GM12801 (cell line): ENCODE data around the gene TXNRD2.

Experiments
- CTCF ChIP-seq: IDR thresholded peaks from one replicate; pipeline ENCODE4 v1.5.1; 2011; ENCODE audit warnings: control low read depth; ENCODE audit not compliant: insufficient read length; ENCODE audit errors: extremely low read depth

TXNRD2 gene

GRCh38 chr22:19923914-19924513, 17.6 kb downstream of the TXNRD2 start:
- TF ChIP-seq CTCF: no peak

GRCh38 chr22:19921544-19922081, 20.0 kb downstream of the TXNRD2 start:
- no peak for TF ChIP-seq CTCF

DNA sequence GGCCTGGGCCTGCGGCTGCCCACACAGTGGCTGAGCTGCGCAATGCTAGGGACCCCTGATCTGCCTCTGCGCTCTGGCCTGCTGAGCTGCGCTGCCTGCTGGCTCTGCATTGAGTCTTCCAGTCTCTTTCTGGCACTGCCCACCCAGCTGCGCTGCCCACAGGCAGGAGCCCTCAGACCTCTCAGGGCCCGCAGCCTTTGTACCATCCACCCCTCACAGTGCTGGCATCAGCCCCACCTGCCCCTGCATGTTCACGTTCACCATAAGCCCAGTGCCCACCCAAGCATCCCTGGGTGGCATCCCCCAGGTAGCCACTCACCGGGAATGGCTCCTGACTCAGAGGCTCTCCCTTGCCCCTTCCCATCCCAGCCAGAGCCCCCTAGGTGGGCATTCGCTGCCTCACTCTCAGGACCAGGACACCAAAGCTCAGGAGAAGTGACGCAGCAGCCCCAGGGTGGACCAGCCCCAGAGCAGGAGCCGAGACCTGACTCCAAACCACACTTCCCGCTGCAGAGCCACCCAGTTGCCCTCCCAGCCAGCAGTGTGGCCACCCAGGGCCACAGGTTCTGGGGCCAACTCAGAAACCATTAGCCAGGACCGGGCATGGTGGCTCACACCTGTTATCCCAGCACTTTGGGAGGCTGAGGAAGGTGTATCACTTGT, 21.8 kb downstream of the TXNRD2 start:
- no peak for TF ChIP-seq CTCF

DNA sequence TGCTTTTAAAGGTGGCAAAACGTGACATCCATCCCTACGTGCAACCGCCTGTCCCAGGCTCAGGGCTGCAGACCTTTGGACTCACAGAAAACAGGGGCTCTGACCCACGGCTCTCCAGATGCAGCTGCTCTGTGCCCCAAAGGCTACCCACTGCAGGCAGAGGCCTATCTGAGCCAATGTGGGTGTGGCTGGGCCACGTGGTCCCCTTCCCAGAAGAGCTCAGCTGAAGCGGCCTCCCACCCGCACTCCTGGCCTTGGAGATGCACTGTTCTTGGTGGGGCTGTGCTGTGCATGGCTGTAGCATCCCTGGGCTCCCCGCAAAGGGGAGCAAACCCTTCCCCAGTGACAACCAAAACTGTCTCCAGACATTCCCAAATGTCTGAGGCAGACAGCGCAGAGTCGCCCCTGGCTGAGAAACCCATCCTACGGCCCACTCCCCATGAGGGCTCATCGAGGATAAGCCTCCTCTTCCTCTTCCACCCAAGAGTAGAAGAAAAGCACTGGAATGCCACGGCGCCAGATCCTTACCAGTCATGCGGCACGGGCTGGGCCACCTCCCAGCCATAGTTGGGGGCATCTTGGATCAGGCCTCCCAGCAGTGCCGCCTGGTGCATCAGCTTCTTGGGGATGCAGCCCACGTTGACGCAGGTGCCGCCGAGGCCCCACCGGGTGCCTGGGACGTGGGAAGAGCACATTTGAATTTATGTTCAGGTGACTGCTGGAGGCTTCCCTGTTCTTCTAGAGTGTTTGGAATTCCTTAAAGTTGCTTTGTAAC, 23.1 kb downstream of the TXNRD2 start:
- TF ChIP-seq CTCF: no peak

- TF ChIP-seq CTCF: no peak
Observed at GRCh38 chr22:19917389-19918138, 24.1 kb downstream of the TXNRD2 start.

GRCh38 chr22:19916941-19917340, 24.7 kb downstream of the TXNRD2 start:
- TF ChIP-seq CTCF: no peak

GRCh38 chr22:19916006-19916405, 25.6 kb downstream of the TXNRD2 start:
- no peak for TF ChIP-seq CTCF
